Measurements from ENCODE around the gene CCDC8.

DNA sequence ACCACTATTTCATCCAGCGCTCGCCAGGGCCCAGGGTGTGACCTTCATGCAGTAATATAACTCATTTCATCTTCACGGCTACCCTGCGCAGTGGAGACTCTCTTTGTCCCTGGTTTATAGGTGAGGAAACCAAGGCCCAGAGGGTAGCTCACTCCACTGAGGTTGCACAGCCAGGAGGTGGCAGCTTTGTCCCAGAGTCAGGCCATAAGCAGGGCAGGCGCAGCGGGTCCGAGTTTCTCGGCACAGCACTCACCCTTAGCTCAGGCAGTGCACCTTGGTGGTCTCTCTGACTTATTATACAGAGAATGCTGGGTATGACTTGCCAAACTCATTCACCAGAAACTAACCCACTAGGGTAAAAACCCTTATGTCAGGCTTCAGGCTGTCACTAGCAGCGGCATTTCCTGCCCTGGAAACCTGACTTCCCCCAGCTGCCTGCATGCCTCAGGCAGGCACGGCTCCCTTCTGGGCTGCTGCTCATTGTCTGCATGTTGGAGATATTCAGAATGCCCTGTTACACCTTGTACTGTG lies 41.9 kb downstream of the CCDC8 start:
- TF ChIP-seq MXI1 (IDR thresholded peaks at IDR 0.05; ENCODE audit: low read depth, low read length), result no peak
- TF ChIP-seq, protein P1, sequence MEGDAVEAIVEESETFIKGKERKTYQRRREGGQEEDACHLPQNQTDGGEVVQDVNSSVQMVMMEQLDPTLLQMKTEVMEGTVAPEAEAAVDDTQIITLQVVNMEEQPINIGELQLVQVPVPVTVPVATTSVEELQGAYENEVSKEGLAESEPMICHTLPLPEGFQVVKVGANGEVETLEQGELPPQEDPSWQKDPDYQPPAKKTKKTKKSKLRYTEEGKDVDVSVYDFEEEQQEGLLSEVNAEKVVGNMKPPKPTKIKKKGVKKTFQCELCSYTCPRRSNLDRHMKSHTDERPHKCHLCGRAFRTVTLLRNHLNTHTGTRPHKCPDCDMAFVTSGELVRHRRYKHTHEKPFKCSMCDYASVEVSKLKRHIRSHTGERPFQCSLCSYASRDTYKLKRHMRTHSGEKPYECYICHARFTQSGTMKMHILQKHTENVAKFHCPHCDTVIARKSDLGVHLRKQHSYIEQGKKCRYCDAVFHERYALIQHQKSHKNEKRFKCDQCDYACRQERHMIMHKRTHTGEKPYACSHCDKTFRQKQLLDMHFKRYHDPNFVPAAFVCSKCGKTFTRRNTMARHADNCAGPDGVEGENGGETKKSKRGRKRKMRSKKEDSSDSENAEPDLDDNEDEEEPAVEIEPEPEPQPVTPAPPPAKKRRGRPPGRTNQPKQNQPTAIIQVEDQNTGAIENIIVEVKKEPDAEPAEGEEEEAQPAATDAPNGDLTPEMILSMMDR (IDR thresholded peaks at IDR 0.05), result no peak
- TF ChIP-seq ELF1 (IDR thresholded peaks at IDR 0.05), result no peak
- TF ChIP-seq, protein P2, sequence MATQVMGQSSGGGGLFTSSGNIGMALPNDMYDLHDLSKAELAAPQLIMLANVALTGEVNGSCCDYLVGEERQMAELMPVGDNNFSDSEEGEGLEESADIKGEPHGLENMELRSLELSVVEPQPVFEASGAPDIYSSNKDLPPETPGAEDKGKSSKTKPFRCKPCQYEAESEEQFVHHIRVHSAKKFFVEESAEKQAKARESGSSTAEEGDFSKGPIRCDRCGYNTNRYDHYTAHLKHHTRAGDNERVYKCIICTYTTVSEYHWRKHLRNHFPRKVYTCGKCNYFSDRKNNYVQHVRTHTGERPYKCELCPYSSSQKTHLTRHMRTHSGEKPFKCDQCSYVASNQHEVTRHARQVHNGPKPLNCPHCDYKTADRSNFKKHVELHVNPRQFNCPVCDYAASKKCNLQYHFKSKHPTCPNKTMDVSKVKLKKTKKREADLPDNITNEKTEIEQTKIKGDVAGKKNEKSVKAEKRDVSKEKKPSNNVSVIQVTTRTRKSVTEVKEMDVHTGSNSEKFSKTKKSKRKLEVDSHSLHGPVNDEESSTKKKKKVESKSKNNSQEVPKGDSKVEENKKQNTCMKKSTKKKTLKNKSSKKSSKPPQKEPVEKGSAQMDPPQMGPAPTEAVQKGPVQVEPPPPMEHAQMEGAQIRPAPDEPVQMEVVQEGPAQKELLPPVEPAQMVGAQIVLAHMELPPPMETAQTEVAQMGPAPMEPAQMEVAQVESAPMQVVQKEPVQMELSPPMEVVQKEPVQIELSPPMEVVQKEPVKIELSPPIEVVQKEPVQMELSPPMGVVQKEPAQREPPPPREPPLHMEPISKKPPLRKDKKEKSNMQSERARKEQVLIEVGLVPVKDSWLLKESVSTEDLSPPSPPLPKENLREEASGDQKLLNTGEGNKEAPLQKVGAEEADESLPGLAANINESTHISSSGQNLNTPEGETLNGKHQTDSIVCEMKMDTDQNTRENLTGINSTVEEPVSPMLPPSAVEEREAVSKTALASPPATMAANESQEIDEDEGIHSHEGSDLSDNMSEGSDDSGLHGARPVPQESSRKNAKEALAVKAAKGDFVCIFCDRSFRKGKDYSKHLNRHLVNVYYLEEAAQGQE (IDR thresholded peaks at IDR 0.05; ENCODE audit: low read depth, low read length), result no peak
- TF ChIP-seq, protein P3, sequence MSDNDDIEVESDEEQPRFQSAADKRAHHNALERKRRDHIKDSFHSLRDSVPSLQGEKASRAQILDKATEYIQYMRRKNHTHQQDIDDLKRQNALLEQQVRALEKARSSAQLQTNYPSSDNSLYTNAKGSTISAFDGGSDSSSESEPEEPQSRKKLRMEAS (IDR thresholded peaks at IDR 0.05; ENCODE audit: low read depth), result no peak
- no peak for TF ChIP-seq GABPA (IDR thresholded peaks at IDR 0.05; ENCODE audit: low read depth)
- no peak for TF ChIP-seq RCOR1 (IDR thresholded peaks at IDR 0.05; ENCODE audit: low read length)
- no peak for TF ChIP-seq EP300 (IDR thresholded peaks at IDR 0.05; ENCODE audit: borderline replicate concordance in 1 of 2, low read depth in 1 of 2, low read length in 1 of 2)
- no peak for TF ChIP-seq RAD21 (IDR thresholded peaks at IDR 0.05; ENCODE audit: low read length)
- no peak for TF ChIP-seq FOXM1 (IDR thresholded peaks at IDR 0.05; ENCODE audit: low read depth)
- TF ChIP-seq MEF2A (IDR thresholded peaks at IDR 0.05; ENCODE audit: borderline replicate concordance, low read depth), result no peak
- no peak for TF ChIP-seq TAF1 (IDR thresholded peaks at IDR 0.05; ENCODE audit: borderline replicate concordance, low read depth, low read length)
- TF ChIP-seq, protein P4, sequence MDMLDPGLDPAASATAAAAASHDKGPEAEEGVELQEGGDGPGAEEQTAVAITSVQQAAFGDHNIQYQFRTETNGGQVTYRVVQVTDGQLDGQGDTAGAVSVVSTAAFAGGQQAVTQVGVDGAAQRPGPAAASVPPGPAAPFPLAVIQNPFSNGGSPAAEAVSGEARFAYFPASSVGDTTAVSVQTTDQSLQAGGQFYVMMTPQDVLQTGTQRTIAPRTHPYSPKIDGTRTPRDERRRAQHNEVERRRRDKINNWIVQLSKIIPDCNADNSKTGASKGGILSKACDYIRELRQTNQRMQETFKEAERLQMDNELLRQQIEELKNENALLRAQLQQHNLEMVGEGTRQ (IDR thresholded peaks at IDR 0.05; ENCODE audit: borderline replicate concordance, low read depth, low read length), result no peak
- TF ChIP-seq, protein P5, sequence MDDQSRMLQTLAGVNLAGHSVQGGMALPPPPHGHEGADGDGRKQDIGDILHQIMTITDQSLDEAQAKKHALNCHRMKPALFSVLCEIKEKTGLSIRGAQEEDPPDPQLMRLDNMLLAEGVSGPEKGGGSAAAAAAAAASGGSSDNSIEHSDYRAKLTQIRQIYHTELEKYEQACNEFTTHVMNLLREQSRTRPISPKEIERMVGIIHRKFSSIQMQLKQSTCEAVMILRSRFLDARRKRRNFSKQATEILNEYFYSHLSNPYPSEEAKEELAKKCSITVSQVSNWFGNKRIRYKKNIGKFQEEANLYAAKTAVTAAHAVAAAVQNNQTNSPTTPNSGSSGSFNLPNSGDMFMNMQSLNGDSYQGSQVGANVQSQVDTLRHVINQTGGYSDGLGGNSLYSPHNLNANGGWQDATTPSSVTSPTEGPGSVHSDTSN (IDR thresholded peaks at IDR 0.05), result no peak

All from SK-N-SH (cell line).